Kidney glomerular epithelial cell (primary cell): ENCODE results near the gene DEFB132.
"Not testable (repeated sequence)": the region's sequence is repeated elsewhere in the genome, so short reads cannot be mapped to it uniquely, and the experiment has no call there.

Source experiments
- DNase-seq: peaks from one replicate; lab custom pipeline; 2025; lab: John Stamatoyannopoulos, UW

Gene DEFB132

GRCh38 chr20:257419-257818 is at the start of gene DEFB132:
TSS of gene DEFB132 (plus strand) at chr20:257724. CDS start at chr20:257779, 55 bp downstream.
- DNase-seq: no peak

GRCh38 chr20:208942-209566 is 48.5 kb upstream of the DEFB132 start:
- peak; percentile 46 for DNase-seq

DNA sequence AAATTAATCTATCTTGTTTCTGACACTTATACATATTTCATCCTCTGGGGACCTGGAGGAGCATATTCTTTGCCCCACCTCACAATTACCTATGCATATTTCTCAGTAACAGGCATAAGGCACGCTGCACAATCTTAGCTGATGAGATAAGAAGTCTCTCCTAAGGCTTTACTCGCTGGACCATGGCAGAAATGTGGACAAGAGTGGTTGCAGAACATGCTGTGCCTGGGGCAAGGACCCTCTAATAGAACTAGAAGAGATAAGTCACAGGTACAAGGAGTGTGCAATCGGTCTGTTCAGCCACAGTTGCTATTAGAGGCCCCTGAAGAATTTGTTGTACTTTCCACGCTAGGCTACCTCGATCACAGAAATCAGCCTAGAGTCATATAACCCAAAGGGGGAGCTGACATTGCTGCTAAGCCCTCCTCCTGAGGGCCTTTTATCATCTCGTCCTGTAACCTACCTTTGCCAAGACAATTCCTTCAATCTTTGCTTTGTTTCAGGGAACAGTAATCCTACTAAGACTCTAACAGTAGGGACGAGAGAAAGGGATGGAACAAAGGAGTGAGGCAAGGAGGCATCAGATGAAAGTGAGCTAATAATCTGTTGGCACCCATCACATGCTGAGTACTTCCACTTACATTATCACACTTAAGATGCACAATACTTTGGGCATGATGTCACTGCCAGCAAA is 46.6 kb upstream of the DEFB132 start:
- DNase-seq: no peak

- no peak for DNase-seq
These were observed 43.1 kb upstream of the DEFB132 start for GRCh38 chr20:214383-214782.

DNA sequence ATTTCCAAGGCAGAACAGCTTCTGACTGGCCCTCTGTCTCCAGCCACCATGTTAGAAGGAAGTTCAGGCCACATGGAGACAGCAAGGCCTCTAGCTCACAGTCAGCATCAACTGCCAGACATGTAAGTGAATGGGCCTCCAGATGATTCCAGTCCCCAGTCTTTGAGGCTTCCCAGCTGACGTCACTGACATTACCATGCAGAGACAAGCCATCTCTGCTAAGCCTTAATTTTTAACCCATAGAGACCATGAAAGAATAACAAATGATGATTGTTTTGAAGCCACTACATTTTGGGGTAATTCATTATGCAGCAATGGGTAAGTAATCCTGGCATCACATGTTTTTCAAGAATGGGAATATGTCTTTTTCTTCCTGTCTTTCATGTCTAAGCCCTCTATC is 41.7 kb upstream of the DEFB132 start:
- no peak for DNase-seq

GRCh38 chr20:217266-217665 is 40.3 kb upstream of the DEFB132 start:
- DNase-seq: no peak

DNA sequence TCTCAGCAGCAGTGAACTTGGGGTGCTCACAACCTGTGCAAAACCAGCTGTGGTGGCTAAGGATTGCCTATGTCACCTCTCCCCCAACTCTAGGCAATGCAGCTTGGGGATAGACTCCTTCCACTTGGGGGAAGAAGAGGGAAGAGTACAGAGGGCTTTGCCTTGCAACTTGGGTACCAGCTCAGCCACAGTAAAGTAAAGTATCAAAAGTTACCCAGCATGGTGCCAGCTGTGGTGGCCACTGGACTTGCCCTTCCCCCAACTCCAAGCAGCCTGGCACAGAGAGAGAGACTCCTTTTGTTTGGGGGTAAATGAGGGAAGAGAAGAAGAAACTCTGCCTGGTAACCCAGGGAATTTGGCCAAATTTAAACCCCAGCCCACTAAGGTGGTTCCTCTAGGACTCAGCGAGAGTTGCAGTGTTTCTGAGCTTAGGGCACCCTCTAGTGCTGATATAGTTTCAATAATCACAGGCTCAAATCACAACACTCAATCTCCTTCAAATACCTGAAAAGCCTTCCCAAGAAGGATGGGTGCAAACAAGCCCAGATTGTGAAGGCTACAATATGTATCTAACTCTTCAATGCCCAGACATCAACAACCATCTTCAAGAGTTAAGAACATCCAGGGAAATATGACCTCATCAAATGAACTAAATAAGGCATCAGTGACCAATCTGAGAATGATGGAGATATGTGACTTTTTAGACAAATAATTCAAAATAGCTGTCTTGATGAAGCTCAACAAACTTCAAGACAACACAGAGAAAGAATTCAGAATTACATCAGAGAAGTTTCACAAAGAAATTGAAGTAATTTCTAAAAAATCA is 38.0 kb upstream of the DEFB132 start:
- no peak for DNase-seq

DNA sequence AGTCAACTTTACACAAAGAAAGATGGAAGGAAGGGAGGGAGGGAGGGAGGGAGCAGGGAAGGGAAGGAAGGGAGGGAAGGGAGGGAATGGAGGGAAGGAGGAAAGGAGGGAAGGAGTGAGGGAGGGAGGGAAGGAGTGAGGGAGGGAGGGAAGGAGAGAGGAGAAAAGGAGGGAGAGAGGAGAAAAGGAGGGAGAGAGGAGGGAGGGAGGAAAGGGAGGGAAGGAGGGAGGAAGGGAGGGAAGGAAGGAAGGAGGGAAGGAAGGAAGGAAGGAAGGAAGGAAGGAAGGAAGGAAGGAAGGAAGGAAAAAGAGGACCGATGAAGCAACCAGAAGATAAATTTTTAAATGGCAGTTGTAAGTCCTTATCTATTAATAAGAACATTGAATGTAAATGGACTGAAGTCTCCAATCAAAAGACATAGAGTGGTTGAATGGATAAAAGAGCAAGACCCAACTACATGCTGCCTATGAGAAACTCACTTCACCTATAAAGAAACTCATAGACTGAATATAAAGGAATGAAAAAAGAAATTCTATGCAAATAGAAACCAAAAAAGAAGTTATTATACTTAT is 36.2 kb upstream of the DEFB132 start:
- DNase-seq: no peak

DNA sequence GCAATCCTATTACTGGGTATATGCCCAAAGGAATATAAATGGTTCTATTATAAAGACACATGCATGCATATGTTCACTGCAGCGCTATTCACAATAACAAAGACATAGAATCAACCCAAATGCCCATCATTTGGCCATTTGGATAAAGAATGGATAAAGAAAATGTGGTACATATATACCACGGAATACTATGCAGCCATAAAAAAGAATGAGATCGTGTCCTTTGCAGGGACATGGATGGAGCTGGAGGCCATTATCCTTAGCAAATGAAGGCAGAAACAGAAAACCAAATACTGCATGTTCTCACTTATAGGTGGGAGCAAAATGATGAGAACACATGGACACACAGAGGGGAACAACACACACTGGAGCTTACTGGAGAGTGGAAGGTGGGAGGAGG is 31.6 kb upstream of the DEFB132 start:
- DNase-seq: not testable (repeated sequence)

- DNase-seq: no peak
These were observed 30.6 kb upstream of the DEFB132 start, which contains the start of gene DEFB129 for GRCh38 chr20:226958-227357. TSS of gene DEFB129 (plus strand) at chr20:227258. CDS start at chr20:227289, 31 bp downstream.

GRCh38 chr20:227439-228105 is 30.0 kb upstream of the DEFB132 start:
- no peak for DNase-seq

- no peak for DNase-seq
These were observed 21.6 kb upstream of the DEFB132 start for GRCh38 chr20:235891-236290.

GRCh38 chr20:237489-237888 is 20.0 kb upstream of the DEFB132 start:
- DNase-seq: no peak

DNA sequence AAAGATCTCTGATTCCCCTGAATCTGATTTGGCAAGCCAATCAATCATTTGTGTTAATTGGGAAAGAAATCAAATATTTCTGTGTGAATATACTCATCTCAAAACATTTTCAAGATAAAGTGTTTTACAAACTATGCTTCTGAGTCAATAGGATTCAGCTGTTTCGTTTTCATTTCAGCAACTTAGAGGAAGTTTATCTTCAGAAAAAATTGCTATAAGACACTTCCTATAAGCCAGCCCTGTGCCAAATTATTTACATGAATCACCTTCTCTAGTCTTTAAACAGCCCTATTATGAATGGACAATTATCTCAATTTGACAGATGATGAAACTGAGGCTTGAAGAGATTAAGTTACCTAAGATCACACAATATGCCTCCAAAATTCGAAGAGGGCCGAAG is 19.6 kb upstream of the DEFB132 start:
- DNase-seq: no peak

GRCh38 chr20:242905-243304 is 14.6 kb upstream of the DEFB132 start:
- no peak for DNase-seq

DNA sequence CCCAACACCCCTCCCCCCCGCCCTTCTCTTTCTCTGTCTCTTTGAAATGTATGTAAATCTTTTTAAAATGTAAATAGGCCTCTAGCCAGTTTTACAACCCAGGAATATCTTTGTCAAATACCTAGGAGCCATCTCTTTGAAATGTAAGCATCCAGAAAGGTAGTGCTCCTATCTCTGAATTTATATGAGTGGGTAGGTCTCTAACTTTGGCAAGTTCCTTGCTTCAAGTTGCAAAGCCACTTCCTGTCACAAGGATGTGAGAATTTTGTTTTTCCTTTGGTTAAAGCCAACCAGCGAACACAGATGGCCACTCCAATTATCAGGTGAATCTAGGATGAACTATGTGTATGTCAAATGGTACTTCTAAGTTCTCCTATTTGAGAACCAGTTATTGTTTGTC is 6.2 kb upstream of the DEFB132 start:
- DNase-seq: no peak

DNA sequence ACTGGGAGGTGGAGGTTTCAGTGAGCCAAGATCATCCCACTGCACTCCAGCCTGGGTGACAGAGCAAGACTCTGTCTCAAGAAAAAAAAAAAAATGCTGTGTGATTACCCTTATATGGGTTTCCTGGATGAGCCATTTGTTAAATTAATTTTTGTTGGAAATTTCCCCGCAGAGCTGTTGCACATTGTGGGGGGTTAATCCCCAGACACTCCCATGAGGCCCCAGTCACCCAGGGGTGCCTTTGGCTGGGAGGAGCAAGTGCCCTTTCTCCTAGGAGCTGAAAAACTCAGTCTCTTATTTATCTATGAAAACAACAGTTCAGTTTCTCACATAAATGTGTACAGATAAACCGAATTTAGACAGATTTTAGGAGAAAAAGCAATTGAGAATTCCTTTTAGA is 4.7 kb upstream of the DEFB132 start:
- no peak for DNase-seq

DNA sequence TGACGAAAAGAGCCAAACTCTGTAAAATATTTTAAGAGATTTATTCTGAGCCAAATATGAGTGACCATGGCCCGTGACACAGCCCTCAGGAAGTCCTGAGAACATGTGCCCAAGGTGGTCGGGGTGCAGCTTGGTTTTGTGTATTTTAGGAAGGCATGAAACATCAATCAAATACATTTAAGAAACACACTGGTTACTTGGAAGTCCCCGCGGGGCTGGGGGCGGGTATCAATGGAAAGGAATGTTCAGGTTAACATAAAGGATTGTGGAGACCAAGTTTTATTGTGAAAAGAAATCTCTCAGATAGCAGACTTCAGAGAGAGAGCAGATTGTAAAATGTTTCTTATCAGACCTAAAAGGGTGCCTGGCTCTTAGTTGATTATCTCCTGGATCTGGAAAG is 4.1 kb upstream of the DEFB132 start:
- not testable (repeated sequence) for DNase-seq

DNA sequence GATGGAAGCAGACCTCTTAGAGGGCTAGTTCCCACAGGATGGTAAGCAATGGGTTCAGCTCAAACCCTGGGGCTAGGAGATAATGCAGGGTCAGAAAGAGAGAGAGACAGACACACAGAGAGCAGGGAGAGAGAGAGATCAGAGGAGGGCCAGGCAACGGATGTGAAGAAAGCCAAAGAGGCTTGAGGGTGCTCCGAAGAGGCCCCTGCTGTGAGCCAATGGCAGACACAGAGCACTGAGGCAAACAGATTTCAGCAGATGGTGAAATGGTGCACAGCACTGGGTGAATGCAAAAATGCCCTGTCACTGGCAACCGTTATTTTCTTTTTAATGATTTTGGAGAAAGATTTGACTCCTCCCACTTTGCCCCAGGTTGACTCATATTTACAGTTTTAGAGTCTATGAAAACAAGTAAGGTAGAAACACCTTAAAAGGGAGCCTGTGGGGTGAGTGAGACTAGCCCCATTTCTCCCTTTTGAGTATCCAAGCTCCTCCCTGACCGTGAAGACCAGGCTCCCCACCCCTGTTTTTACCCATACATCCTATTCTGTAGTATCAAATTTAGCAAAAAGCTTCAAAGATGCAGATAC is 840 bp downstream of the DEFB132 start:
- DNase-seq: no peak

DNA sequence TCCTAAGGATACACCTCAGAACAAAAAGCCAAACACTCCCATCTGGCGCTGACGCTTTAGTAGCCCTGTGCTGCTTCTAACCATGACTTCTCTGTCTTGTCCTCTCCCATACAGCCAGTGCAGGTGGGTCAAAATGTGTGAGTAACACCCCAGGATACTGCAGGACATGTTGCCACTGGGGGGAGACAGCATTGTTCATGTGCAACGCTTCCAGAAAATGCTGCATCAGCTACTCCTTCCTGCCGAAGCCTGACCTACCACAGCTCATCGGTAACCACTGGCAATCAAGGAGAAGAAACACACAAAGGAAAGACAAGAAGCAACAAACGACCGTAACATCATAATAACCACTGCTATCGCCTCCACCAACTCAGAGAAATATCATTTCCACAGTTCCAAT is 1.4 kb downstream of the DEFB132 start:
- DNase-seq: peak; percentile 12

GRCh38 chr20:259981-260380 is 2.5 kb downstream of the DEFB132 start:
- DNase-seq: no peak

DNA sequence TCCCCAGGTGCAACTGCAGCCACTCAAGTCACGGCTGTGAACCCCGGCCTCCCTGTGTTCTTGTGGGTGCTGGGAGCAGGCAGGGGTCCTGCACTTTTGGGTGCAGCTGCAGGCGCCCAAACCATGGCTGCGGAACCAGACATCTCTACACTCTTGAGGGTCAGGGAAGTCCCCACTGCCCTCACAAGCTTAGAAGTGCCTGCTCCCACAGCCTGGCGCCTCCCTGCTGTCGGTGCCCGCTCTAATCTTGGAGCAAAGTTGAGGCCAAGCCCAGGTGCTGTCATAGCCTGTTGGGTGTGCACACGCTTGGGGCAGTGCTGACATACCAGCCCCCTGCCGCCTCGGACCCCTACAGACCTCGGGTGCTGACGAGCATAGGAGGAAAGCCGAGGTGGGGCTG is 6.2 kb downstream of the DEFB132 start:
- DNase-seq: no peak
